ENCODE results near the gene RHOBTB1. TPM values are rescaled to one million over a fixed set of nuclear protein-coding genes. Genes with fewer than 3 reads are reported as not detected.

The RHOBTB1 gene
- total and polyA plus RNA-seq, 9 of the 15 experiments (the other 6 are each of a cell fraction or from before 2014, with no cell fraction given): 1.7 to 11.7 (median 9.3) TPM

DNA sequence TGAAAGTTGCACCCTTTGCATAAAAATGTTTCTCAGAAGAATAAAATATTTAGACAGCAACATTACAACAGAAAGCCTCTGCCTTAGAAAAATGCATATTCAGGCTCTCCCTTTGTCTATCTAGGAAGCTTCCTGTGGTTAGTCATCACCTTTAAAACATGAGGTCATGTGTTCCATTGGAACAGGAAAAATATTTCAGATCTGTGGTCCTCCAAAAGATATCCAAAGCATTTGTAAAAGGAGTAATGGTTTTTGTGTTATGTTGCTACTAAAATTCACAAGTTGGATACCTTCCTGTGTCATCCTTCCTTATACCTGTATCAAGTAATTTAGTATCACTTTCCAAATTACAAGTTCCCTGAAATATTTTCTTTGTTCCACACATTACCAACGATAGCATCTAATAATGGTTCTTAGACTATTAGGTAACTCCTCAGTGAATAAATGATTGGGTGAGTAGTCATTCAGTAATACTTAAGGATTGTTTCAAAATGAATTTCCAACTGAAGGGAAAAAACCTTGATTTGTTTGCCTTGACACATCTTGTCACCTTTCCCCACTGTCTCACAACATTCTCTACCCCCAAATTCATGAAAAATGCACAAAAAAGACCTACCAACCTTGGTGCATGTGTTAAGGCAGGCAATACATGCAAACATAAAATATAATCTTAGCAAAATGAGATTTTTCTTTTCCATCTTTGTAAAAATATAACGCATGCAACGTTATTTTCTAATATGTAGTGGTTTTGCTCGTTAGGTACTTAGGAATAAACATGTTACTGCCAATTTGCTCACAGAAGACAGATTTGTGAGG is 19.7 kb upstream of the RHOBTB1 start (continued):
- TF ChIP-seq ATF3 (IDR thresholded peaks at IDR 0.05) (peak; percentile 91), ATF3 (CRISPR knock-in tag; conservative IDR thresholded peaks at IDR 0.05) (no peak), ZNF644 (tag; IDR thresholded peaks at IDR 0.05; ENCODE audit: low read depth) (no peak), MEIS2 (IDR thresholded peaks at IDR 0.05; ENCODE audit: partially characterized antibody) (peak; percentile 45), ZBTB12 (CRISPR knock-in tag; IDR thresholded peaks at IDR 0.05) (no peak), LEF1 (IDR thresholded peaks at IDR 0.05) (0 out of 2 replicates have a peak, but pooled peaks have one; percentile 34), SRF (CRISPR knock-in tag; IDR thresholded peaks at IDR 0.05) (no peak), MIER1 (IDR thresholded peaks at IDR 0.05; ENCODE audit: low read depth) (0 out of 2 replicates have a peak, but pooled peaks have one; percentile 25), SMC3 (conservative IDR thresholded peaks at IDR 0.05; ENCODE audit: insufficient read depth, low read depth, low read length) (no peak), CBX1 (IDR thresholded peaks at IDR 0.05; ENCODE audit: low read depth) (no peak)
- TF ChIP-seq, protein P1, sequence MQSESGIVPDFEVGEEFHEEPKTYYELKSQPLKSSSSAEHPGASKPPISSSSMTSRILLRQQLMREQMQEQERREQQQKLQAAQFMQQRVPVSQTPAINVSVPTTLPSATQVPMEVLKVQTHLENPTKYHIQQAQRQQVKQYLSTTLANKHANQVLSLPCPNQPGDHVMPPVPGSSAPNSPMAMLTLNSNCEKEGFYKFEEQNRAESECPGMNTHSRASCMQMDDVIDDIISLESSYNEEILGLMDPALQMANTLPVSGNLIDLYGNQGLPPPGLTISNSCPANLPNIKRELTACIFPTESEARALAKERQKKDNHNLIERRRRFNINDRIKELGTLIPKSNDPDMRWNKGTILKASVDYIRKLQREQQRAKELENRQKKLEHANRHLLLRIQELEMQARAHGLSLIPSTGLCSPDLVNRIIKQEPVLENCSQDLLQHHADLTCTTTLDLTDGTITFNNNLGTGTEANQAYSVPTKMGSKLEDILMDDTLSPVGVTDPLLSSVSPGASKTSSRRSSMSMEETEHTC (IDR thresholded peaks at IDR 0.05): no peak
- TF ChIP-seq, protein P2, sequence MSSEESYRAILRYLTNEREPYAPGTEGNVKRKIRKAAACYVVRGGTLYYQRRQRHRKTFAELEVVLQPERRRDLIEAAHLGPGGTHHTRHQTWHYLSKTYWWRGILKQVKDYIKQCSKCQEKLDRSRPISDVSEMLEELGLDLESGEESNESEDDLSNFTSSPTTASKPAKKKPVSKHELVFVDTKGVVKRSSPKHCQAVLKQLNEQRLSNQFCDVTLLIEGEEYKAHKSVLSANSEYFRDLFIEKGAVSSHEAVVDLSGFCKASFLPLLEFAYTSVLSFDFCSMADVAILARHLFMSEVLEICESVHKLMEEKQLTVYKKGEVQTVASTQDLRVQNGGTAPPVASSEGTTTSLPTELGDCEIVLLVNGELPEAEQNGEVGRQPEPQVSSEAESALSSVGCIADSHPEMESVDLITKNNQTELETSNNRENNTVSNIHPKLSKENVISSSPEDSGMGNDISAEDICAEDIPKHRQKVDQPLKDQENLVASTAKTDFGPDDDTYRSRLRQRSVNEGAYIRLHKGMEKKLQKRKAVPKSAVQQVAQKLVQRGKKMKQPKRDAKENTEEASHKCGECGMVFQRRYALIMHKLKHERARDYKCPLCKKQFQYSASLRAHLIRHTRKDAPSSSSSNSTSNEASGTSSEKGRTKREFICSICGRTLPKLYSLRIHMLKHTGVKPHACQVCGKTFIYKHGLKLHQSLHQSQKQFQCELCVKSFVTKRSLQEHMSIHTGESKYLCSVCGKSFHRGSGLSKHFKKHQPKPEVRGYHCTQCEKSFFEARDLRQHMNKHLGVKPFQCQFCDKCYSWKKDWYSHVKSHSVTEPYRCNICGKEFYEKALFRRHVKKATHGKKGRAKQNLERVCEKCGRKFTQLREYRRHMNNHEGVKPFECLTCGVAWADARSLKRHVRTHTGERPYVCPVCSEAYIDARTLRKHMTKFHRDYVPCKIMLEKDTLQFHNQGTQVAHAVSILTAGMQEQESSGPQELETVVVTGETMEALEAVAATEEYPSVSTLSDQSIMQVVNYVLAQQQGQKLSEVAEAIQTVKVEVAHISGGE (CRISPR knock-in tag; IDR thresholded peaks at IDR 0.05): no peak
- TF ChIP-seq, protein P3, sequence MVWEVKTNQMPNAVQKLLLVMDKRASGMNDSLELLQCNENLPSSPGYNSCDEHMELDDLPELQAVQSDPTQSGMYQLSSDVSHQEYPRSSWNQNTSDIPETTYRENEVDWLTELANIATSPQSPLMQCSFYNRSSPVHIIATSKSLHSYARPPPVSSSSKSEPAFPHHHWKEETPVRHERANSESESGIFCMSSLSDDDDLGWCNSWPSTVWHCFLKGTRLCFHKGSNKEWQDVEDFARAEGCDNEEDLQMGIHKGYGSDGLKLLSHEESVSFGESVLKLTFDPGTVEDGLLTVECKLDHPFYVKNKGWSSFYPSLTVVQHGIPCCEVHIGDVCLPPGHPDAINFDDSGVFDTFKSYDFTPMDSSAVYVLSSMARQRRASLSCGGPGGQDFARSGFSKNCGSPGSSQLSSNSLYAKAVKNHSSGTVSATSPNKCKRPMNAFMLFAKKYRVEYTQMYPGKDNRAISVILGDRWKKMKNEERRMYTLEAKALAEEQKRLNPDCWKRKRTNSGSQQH (CRISPR knock-in tag; IDR thresholded peaks at IDR 0.05): no peak
- TF ChIP-seq, protein P4, sequence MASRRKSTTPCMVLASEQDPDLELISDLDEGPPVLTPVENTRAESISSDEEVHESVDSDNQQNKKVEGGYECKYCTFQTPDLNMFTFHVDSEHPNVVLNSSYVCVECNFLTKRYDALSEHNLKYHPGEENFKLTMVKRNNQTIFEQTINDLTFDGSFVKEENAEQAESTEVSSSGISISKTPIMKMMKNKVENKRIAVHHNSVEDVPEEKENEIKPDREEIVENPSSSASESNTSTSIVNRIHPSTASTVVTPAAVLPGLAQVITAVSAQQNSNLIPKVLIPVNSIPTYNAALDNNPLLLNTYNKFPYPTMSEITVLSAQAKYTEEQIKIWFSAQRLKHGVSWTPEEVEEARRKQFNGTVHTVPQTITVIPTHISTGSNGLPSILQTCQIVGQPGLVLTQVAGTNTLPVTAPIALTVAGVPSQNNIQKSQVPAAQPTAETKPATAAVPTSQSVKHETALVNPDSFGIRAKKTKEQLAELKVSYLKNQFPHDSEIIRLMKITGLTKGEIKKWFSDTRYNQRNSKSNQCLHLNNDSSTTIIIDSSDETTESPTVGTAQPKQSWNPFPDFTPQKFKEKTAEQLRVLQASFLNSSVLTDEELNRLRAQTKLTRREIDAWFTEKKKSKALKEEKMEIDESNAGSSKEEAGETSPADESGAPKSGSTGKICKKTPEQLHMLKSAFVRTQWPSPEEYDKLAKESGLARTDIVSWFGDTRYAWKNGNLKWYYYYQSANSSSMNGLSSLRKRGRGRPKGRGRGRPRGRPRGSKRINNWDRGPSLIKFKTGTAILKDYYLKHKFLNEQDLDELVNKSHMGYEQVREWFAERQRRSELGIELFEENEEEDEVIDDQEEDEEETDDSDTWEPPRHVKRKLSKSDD (conservative IDR thresholded peaks at IDR 0.05; ENCODE audit: low read length): no peak

All from K562 (cell line).